ENCODE results near the gene LENG1. TPM values are rescaled to one million over a fixed set of nuclear protein-coding genes. Genes with fewer than 3 reads are reported as not detected.

The LENG1 gene
- total and polyA plus RNA-seq, 9 of the 15 experiments (the other 6 are each of a cell fraction or from before 2014, with no cell fraction given): 0.30 to 10.5 (median 4.7) TPM

- TF ChIP-seq TFAP4 (CRISPR knock-in tag; IDR thresholded peaks at IDR 0.05; ENCODE audit: borderline replicate concordance) (peak; percentile 13; the same call in 1 of the 2 replicates), HCFC1 (IDR thresholded peaks at IDR 0.05; ENCODE audit: low read depth, low read length) (peak; percentile 96), ZNF766 (CRISPR knock-in tag; conservative IDR thresholded peaks at IDR 0.05) (0 out of 2 replicates have a peak, but pooled peaks have one; percentile 34), TEAD4 (IDR thresholded peaks at IDR 0.05; ENCODE audit: low read length) (0 out of 2 replicates have a peak, but pooled peaks have one; percentile 13), TEAD4 (CRISPR knock-in tag; IDR thresholded peaks at IDR 0.05; ENCODE audit: borderline replicate concordance) (no peak), NONO (IDR thresholded peaks at IDR 0.05; ENCODE audit: low read depth in 2 of 2, low read length in 1 of 2) (no peak), ZBTB33 (CRISPR knock-in tag; IDR thresholded peaks at IDR 0.05) (peak; percentile 78; the same call in 1 of the 2 replicates)
These were observed 19.2 kb upstream of the LENG1 start (continued) for GRCh38 chr19:54178581-54179261.

Data from K562 (cell line).